NCI-H226 (cell line): ENCODE data around the gene TEN1.

Source experiments
- DNase-seq: peaks from one replicate; pipeline ENCODE4 v3.0.0-alpha.2; 2015

TEN1 gene

DNA sequence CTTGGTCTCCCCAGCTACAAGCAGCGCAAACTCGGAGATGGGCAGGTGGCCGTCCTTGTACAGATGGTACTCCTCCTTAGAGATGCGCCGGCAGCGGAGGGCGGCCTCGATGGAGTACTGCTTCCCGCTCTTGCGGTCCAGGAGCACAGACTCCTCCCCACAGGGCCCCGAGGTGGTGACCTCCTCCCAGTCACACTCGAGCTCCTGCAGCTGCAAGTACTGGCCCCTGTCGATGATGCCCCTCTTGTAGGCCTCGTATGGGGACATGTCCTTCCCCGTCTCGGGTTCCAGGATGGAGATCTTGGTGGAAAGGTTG is 28.8 kb downstream of the TEN1 start:
- no peak for DNase-seq

DNA sequence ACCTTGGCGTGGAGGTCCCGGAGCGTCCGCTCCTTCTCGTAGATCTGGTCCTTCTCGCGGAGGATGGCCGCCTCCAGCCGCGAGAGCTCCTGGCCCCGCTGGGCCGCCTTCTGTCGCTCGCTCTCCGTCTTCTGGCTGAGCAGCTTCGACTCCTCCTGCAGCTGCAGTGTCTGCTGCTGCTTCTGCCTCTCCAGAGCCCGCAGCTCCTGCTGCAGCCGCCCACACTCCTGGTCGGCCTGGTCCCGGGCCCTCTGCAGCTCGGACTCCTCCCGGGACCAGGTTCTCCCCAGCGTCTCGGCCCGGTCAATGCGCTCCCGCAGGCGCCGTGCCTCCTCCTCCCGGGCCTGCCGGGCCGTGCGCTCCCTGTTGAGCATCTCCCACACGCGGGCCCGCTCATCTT is 29.2 kb downstream of the TEN1 start:
- DNase-seq, result no peak

DNA sequence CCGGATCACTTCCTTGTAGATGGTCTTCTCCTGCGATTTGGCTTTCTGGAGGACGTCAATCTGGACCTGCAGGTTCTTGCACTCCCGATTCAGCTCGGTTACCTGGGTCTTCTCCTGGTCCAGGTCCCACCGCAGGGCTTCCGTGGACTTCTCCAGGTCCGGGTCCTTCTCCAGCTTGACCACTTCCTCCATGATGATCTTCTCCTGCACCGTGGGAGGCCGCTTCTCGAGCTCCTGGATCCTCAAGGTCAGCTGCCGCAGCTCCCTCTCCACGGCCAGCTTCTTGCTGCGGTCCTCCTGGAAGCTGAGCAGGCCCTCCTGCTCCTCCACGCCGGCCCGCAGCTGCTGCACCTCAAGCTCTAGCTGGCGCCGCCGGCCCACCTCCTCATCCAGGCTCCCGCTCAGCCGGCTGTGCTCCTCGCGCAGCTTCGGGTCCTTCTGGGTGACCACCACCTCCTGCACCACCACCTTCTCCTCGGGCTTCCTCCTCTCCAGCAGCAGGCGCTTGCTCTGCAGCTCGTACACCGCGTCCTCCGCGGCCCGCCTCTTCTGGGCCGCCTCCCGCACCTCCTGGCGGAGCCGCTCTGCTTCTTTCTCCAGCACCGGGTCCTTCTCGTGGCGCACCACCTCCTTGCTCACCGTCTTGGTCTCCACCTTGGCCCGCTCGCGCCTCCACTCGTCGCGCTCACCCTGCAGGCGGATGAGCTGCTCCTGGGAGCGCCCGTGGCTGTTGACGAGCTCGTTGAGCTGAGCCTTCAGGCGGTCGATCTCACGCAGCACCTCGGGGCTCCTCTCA is 29.8 kb downstream of the TEN1 start:
- DNase-seq, result no peak

DNA sequence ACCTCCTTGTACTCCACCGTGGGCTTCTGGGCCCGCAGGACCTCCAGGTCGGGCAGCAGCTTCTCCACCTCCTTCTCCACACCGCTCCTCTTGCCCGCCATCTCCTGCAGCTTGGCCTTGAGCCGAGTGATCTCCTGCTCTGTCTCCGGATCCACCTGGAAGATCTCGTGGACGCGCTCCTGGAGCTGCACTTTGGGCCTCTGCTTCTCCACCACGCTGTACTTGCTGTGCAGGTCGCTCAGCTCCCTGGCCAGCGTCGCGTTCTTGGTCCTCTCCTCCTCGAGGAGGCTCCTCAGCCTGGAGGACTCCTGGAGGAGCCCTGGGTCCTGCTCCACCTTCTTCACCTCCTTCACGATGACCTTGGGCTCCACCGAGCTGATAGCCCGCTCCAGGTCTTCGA is 30.4 kb downstream of the TEN1 start:
- DNase-seq, result no peak

DNA sequence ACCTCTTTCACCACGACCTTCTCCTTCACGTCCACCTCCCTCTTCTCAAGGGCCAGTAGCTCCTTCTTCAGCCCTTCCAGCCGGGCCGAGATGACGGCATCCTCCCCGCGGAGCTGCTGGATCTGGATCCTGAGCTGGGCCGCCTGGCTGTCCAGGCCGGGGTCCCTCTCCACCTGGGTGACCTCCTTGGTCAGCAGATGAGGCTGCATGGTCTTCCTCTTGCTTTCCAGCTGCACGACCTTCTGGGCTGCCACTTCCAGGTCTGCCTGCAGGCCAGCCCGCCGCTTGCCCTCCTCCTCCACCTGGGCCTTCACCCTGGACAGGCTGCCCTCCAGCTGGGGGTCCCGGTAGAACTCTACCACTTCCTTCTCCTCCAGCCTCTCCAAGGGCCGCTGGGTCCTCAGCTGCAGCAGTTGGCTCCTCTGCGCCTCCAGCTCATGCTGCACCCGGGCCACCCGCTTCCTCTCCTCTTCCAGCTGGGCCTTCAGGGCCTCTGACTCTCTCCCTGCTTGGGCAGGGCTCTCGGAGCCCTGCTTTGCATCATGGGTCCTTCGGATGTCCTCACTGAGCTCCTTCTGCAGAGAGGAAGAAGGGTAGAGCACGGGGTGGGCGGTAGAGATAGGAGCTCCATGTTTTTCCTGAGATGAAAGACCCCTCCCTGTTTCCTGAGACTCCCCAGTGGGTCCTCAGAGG is 31.1 kb downstream of the TEN1 start:
- no peak for DNase-seq

DNA sequence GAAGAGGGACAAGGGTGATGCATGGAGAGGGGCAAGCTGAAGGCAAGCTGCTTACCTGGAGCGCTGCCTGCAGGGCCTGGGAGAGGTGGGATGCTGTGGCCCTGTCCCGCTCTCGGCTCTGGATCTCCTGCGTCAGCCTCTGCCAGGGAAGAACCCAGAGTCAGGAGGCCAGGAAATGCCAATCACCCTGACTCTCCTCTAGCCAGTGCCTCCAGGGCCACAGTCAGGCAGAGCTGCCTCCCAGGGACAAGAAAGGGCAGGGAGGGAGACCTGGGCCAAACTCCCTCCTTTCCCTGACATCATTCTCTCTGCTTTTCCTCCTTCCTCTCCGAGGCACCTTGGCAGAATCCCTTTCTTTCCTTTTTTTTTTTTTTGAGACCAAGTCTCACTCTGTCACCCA is 32.9 kb downstream of the TEN1 start:
- DNase-seq, result peak; percentile 31

DNA sequence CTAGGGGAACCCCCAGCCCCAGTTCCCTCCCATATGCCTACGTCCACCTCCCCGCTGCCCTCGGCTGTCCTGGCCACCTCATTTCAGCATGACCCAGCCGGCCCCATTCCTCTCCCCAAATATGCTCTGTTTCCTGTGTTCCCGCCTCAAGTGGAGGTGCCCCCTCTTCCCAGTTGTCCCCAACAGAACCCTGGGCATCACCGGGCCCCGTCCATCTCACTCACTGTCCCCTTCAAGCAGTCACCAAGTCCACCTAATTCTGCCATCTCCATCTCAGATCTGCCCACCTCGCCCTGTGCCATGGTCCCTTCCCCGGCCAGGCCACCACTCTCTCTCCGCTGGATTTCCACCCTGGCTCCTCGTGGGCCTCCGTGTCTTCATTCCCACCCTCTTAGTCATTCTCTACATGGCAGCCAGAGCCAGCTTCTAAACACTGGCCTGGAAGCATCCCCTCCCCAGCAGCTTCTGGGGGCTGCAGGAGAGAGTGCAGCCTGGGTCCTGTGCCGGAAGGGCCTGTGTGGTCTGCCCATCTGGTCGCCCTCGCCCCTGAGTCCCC is 34.4 kb downstream of the TEN1 start:
- no peak for DNase-seq

DNA sequence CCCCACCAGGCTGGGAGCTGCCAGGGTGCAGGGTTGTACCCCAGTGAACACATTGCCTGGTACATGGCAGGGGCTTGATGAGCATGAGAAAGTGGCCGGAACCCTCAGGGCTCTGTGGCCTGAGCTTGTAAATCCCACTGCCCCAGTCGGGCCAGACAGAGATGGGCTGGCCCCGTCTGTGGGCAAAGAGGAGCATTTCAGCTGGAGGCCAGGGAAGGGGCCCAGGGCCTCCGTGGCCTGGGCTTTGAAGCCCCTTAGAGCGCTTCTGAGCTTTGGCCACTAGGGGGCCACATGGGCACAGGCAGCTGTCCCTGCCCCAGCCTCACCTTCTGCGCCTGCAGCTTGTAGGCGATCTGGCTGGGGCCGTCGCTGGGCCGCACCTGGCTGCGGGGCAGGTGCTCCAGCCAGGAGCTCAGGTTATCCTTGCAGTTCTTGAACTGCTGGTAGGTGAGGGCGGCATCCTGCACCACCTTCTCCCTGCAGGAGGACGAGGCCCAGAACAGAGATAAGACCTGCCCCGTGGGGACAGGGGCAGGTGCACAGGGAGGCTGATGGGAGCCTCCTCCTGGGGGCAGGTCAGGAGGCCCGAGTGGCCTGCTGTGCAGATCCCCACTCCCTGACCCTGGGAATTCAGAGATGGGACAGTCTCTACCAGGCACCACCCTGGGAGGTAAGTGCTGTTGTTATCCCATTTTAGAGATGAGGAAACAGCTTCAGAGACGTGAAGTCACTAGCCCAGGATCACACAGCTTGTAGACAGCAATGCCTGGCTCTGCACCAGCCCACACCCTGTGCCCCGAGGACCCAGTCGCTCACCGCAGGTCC is 35.3 kb downstream of the TEN1 start:
- no peak for DNase-seq

DNA sequence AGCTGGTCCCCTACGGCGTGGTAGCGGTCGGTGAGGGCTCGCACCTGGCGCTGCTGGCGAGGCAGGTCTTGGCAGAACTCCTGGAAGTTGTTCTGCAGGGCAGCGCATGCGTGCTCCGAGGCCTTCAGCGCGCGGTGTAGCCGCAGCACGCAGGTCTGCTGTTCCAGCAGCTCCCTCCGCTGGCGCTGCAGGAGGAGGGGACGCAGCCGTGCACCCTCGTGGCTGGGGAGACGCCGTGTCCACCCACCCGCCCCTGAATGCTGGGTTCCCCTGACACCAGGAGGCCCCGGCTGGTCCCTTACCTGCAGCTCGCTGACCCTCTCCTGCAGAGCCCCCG is 35.9 kb downstream of the TEN1 start:
- DNase-seq, result no peak

DNA sequence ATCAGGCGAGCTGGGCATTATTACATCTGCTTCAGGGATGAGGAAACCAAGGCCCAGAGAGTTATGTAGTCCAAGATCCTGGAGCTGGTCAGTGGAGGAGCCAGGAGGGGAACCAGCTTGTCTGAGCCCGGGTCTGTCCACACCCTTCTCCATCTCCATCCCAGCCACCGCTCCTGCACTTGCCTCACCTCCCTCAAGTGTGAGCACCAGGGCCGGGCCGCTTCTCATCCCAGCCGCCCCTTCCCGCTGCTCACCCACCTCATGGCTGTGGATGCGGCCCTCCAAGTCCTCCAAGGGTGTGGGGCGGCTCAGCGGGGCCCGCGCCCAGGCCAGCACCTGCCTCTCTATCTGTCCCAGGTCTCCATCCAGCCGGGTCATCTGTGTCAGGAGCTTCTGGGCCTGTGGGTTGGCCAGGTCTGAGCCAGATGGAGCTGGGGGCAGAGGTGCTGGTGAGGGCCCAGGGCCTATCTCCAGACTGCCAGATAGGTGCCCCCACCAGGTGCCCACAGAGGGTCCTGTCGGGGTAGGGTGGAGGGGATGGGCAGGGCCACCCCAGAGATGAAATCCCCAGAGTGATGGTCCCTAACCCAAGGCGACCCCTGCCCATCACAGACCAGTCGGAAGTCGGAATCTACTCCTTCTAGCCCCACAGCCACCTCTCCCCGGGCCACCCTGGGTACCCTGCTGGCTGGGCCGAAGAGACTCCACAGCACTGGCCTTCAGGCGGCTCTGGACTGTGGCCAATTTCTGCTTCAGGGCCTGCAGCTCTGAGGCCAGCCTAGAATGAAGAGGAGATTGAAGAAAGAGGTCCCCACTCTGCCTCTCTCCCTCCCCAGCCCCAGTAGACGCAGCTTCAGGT is 38.7 kb downstream of the TEN1 start:
- no peak for DNase-seq

DNA sequence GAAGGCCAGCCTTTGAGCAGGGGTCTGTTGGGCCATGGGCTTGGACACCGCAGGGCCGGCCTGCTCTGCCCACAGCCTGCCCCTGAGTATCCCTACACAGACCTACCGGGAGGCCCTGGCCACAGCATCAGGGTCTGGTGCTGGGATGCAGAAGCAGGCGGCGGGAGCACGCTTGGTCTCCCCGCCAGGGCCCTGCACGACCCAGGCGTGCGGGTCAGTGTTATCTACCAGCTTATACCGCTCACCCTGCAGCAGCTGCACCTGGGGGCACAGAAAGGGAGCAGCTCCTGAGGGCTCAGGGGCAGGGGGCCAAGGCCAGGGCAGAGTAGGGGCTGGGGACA is 39.3 kb downstream of the TEN1 start:
- no peak for DNase-seq

DNA sequence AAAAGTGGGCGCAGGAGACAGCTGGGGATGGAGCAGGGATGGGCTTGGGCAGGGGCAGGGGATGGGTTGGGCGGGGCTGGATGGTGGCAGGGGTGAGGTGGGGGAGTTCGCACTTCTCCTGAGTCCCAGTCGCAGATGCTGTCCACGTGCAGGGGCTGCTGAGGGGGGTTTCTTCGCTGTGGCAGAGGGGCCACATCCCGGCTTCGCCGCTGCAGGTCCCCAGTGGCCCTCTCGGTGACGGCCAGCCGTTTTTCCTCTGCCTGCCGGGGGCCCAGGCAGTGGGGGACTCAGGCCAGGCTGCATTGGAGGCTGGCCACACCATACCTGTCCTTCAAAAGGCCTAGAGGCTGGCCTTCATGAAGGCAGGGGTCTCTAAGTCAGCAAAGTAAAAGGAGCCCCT is 39.8 kb downstream of the TEN1 start:
- no peak for DNase-seq

DNA sequence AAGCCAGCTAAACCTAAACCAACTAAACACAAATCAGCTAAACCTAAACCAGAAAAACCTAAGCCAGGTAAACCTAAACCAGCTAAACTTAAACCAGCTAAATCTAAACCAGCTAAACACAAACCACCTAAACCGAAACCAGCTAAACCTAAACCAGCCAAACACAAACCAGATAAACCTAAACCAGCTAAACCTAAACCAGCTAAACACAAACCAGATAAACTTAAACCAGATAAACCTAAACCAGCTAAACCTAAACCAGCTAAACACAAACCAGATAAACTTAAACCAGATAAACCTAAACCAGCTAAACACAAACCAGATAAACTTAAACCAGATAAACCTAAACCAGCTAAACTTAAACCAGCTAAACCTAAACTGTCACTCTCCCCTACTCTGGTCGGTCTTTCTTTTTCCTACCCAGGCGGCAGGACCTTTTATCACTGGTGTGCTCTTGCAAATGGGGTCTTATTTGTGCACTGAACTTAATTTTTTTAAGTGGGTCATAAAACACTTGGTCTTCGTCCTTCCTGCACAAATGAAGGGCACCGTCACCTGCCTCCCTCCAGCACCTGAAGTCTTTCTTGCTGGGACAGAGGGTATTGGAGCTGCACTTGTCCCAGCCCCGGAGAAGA is 40.9 kb downstream of the TEN1 start:
- no peak for DNase-seq

DNA sequence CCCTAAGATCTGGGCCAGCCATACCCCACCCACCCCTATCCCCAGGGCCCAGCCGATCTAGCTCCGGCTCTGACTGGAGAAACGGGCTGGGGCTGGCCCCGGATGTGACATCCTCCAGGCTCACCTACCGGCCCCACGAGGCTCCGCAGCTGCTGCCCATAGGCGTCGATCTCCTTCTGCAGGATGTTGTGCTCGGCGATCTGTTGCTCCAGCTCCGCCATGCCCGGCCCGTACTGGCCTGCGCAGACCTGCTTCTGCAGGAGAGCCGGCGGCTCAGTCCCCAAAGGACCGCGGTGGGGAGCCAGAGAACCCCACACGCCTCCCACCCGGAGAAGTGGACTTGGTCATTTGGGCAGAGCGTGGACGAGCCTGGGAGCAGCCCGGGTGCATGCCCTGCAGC is 43.2 kb downstream of the TEN1 start:
- no peak for DNase-seq

DNA sequence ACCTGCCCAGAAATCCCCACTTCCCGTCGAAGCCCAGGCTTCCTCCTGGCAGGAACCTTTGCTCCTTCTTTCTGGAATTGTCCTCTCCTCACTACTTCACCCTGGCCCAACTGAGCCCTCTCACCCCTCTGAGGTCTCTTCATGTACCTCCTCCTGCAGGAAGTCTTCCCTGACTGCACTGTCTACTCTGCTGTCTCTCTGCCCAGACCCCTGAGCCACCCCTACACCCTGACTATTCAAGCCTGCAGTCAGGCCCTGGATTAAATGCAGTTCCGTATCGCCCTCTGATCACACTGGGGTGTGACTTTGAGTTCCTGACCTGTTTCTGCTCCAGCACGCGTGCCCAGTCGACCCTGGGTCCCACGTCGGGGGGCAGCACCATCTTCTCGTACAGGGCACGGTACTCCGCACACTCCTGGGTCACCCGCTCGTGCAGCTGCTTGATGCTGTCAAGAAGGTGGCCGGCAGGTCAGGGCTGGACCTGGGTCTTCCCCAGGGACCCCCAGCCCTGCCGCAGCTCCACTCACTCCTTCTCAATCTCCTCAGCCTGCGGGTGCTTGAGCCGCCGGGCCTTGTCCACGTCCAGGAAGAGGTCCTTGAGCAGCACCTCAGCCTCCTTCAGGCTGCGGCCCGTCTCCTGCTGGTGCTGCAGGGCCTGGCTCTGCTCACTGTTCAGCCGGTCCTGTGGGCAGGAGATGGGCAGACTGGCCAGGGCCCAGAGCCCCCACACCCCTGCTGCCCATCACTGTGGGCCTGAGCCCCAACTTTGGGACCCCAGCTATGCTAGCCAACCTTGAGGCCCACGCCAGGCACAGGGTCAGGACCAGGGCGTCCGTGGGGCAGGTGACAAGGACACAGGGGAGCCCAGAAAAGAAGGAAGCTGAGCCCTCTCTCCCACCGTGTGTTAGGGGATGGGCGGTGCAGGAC is 44.2 kb downstream of the TEN1 start:
- DNase-seq, result no peak

DNA sequence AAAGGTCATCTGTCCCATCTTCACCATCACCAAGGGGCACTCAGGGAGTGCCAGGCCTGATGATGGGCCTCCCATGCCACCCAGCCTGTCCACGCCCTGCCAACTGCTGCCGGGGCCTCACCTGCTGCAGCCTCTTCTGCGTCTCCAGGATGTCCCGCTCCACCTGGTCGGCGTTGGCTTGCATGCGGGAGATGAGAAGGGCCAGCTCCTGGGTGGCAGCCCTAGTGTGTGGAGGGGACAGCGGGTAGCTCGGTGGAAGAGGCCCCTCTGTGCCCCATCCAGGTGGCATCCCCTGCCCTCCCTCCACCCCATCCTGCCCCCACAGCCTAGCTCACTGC is 44.8 kb downstream of the TEN1 start:
- no peak for DNase-seq

DNA sequence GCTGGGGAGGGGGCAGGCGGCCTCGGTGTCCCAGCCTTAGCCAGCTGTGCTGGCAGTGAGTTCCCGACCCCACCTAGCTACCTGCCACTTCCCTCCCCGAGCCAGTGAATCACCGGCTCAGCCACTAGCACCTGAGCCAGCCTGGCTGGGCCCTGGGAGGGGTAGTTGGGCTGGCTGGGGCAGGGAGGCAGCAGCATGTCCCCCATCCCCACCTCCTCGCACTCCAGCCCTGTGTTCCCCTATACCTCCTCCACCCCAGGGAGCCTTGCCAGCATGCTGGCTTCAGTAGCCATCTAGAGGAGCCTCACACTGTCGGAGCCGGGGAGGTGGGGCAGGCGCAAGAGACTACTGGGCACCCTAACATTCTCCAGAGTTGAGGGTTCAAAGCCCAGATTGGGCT is 45.3 kb downstream of the TEN1 start:
- no peak for DNase-seq

DNA sequence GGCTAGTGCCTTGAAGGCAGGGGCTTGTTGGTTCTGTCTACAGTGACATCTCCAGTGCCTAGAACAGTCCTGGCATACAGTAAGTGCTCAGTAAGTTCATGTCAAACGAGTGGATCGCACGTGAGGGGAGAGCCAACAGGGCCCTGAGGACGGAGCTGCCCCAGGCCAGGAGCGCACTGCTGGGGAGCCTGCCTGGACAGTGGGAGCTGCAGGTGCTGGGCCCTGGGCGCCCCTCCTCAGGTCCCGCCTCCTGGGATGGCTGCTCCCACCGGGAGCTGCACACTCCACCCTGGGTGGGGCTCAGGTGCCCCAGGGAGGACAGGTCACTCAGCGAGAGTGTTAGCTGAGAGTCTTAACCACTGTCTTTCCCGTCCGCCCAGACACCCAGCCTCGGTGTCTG is 46.3 kb downstream of the TEN1 start:
- DNase-seq, result no peak

DNA sequence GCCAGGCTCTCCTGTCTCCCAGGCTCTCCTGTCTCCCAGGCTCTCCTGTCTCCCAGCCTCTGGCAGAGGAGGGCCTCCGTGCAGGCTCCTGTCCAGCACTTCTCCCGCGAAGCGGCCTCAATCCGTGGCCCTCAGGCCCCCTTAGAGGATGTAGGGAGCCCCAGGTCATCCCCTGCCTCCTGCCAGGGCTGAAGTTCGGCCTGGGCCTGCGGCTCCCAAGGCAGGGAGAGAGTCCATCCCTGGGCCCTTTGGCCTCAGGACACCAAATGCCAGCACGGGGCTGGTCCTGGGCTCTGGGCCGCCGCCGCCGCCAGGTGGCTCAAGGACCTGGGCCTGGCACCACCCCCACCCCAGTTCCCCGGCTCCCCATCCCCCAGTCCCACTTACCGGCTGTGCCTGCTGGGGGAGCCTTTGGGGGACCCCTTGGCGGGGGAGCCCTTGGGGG is 47.7 kb downstream of the TEN1 start:
- DNase-seq, result no peak

DNA sequence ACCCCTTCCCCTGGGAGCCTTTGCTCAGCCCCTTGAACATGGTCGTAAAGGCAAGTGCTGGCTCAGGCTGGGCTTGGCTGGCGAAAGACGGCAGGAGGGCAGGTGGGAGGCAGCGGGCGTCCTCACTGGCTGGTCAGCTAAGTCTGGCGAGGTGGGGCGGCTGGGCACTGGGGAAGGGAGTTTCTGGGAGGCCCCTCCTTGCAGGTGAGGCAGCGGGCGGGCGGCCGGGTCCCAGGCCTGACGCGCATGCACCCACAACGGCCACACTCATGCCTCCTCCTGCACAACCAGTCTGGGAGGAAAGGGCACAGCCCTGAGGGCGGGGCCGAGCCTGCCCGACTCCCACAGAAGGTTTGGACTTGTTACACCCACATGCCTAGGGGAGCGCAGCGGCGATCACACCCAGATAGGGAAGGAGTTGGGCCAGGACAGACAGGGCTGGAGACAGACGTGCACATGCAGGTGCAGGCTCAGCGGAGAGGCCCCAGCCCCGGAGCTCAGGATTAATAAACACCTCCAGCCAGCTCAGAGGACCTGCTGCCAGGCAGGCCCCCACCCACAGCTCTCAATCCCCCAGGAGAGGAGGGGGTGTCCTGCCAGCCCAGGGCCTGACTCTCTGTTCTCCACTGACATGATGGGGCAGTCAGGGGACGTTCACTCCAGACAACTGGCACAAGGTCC is 48.3 kb downstream of the TEN1 start, which contains the start of gene EVPL:
TSS of gene EVPL (minus strand) at position 148 of the 681 bp plus-strand sequence. CDS start at position 40, 108 bp downstream.
- DNase-seq, result peak; percentile 79
